Activated CD8-positive, alpha-beta T cell treated with anti-CD3 and anti-CD28 coated beads, Interleukin-2, amount 10 ng/mL, durations not matched to agents 7 days and 5 days (primary cell): ENCODE measurements around the gene PXN. TPM values are rescaled to one million over a fixed set of nuclear protein-coding genes. Genes with fewer than 3 reads are reported as not detected.

ENCODE experiments used
- ATAC-seq: fragments of 150-1000 bp; cut with Tn5 transposase; one replicate; pipeline ENCODE4 v1.10.0; 2021; ENCODE audit warnings: moderate library complexity
- CTCF ChIA-PET: fragments of 350-600 bp; sonication (Branson Sonifier 250); formaldehyde crosslinking; loops from one replicate; lab custom pipeline; 2021; ENCODE audit warnings: antibody characterized with exemption; lab: Charles Lee
- POLR2A ChIA-PET: fragments of 350-600 bp; sonication (Branson Sonifier 250); formaldehyde crosslinking; loops from one replicate; lab custom pipeline; 2021; ENCODE audit warnings: antibody characterized with exemption; lab: Charles Lee
- DNase-seq: peaks from one replicate; pipeline ENCODE4 v3.0.0-alpha.2; 2020
- H3K27ac Mint-ChIP-seq: one replicate; pipeline ENCODE4 v1.8.0; 2021; ENCODE audit warnings: mild to moderate bottlenecking, mixed read lengths
- H3K27me3 Mint-ChIP-seq: one replicate; pipeline ENCODE4 v1.8.0; 2021; ENCODE audit warnings: low read depth, mixed read lengths
- H3K36me3 Mint-ChIP-seq: one replicate; pipeline ENCODE4 v1.8.0; 2021; ENCODE audit warnings: low read depth, mixed read lengths
- H3K4me1 Mint-ChIP-seq: one replicate; pipeline ENCODE4 v1.8.0; 2021; ENCODE audit warnings: low read depth, mixed read lengths
- H3K4me3 Mint-ChIP-seq: one replicate; pipeline ENCODE4 v1.8.0; 2021; ENCODE audit warnings: mild to moderate bottlenecking, mixed read lengths
- H3K9me3 Mint-ChIP-seq: one replicate; pipeline ENCODE4 v1.8.0; 2022; ENCODE audit warnings: mixed read lengths; ENCODE audit not compliant: insufficient read depth
- total RNA-seq, 2 experiments: library from RNA; stranded (reverse); gene quantifications; one replicate each; pipeline ENCODE4 v1.2.3, GENCODE V29; 2021

The PXN gene
- total RNA-seq, 2 experiments from 2014 or later = 123 to 127 TPM

- H3K36me3 Mint-ChIP-seq = peaks cover 54% of the 10 kb centered on the region
- ChIA-PET POLR2A (interaction anchor here (0.9 to 1.7 kb wide), 3 partner anchors 10 to 100 kb away, joined by 3 to 13 read pairs (median 5); partner anchors contain the start of genes RNU4-2 and RPLP0), CTCF (interaction anchor here (0.9 to 2.6 kb wide), 4 partner anchors 10 to 111 kb away, joined by 3 to 21 read pairs (median 4); partner anchors contain the start of gene RPLP0)
- ATAC-seq (no peak), DNase-seq (no peak)
- H3K4me1 Mint-ChIP-seq = peaks cover 32% of the 10 kb centered on the region
- no peaks in the 10 kb centered on the region for H3K9me3 Mint-ChIP-seq
- no peaks in the 10 kb centered on the region for H3K27me3 Mint-ChIP-seq
- no peak overlapping the region for H3K27ac Mint-ChIP-seq
- H3K4me3 Mint-ChIP-seq = no peak overlapping the region
These were observed 74.5 kb downstream of the PXN start for GRCh38 chr12:120190985-120191480.

- Mint-ChIP-seq H3K4me3 (no peak overlapping the region), H3K27me3 (no peaks in the 10 kb centered on the region), H3K27ac (no peak overlapping the region), H3K9me3 (no peaks in the 10 kb centered on the region), H3K36me3 (peaks cover 53% of the 10 kb centered on the region), H3K4me1 (peaks cover 27% of the 10 kb centered on the region)
- ATAC-seq = no peak
- POLR2A ChIA-PET = interaction anchor here (1.7 kb wide), 1 partner anchor 11 kb away, joined by 13 read pairs; the partner anchor contains the start of gene RPLP0
- no peak for DNase-seq
- CTCF ChIA-PET = interaction anchor here (1.4 to 2.6 kb wide), 2 partner anchors 11 to 38 kb away, joined by 3 to 21 read pairs; partner anchors contain the start of gene RPLP0
These were observed 75.1 kb downstream of the PXN start for GRCh38 chr12:120190386-120190785.

GRCh38 chr12:120186654-120187053 is 78.9 kb downstream of the PXN start:
- peaks cover 67% of the 10 kb centered on the region for H3K36me3 Mint-ChIP-seq
- POLR2A ChIA-PET = interaction anchor here (2.4 kb wide), 1 partner anchor 14 kb away, joined by 17 read pairs; the partner anchor contains the start of gene RPLP0

DNA sequence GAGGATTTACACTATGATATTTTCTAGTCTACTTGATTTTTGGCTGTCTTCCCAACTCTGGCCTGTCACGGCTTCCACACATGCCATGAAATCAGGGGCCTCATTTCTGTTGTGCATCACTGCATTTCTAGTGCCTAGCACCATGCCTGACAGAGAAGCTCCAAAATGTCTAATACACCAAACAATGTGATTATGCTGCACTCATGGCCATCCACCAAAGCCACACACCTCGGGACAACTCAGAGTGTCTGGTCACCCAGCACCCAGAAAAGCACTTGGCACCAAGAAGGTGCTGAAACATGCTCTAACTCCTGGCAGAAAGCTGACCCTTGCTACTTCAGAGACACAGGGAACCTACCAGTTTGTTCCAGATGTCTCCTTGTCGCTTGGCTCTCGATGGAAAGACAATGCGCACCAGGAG is 82.3 kb downstream of the PXN start:
- CTCF ChIA-PET = no interaction called here
- peaks cover 63% of the 10 kb centered on the region for H3K36me3 Mint-ChIP-seq
- DNase-seq (no peak), ATAC-seq (no peak)
- peaks cover 4% of the 10 kb centered on the region for H3K4me1 Mint-ChIP-seq
- H3K4me3 Mint-ChIP-seq = no peak overlapping the region
- H3K9me3 Mint-ChIP-seq = no peaks in the 10 kb centered on the region
- POLR2A ChIA-PET = no interaction called here
- H3K27me3 Mint-ChIP-seq = no peaks in the 10 kb centered on the region
- H3K27ac Mint-ChIP-seq = no peak overlapping the region

More at GRCh38 chr12:120186654-120187053, 78.9 kb downstream of the PXN start:
- H3K4me3 Mint-ChIP-seq = no peak overlapping the region
- no peaks in the 10 kb centered on the region for H3K9me3 Mint-ChIP-seq
- DNase-seq (no peak), ATAC-seq (no peak)
- peaks cover 8% of the 10 kb centered on the region for H3K4me1 Mint-ChIP-seq
- H3K27me3 Mint-ChIP-seq = no peaks in the 10 kb centered on the region
- CTCF ChIA-PET = no interaction called here
- no peak overlapping the region for H3K27ac Mint-ChIP-seq

- ChIA-PET POLR2A (no interaction called here), CTCF (no interaction called here)
These were observed 83.4 kb downstream of the PXN start for GRCh38 chr12:120181991-120182631.

DNA sequence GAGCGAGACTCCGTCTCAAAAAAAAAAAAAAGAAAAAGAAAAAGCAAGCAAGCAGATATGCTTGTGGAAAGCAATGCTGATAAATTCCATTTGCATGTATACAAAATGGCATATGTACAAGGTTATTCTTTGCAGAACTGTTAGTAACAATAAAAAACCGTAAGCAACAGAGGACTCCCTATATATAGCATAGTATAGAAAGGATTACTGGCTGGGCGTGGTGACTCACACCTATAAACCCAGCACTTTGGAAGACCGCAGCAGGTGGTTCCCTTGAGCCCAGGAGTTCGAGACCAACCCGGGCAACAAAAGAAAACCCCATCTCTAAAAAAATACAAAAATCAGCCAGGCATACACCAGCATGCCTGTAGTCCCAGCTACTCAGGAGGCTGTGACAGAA is 84.6 kb downstream of the PXN start:
- DNase-seq (no peak), ATAC-seq (no peak)
- H3K27ac Mint-ChIP-seq = no peak overlapping the region
- CTCF ChIA-PET = no interaction called here
- H3K4me3 Mint-ChIP-seq = no peak overlapping the region
- no peaks in the 10 kb centered on the region for H3K9me3 Mint-ChIP-seq
- no peaks in the 10 kb centered on the region for H3K4me1 Mint-ChIP-seq
- H3K36me3 Mint-ChIP-seq = peaks cover 67% of the 10 kb centered on the region
- POLR2A ChIA-PET = no interaction called here
- no peaks in the 10 kb centered on the region for H3K27me3 Mint-ChIP-seq

More at GRCh38 chr12:120181991-120182631, 83.4 kb downstream of the PXN start:
- no peak overlapping the region for H3K4me3 Mint-ChIP-seq
- H3K4me1 Mint-ChIP-seq = peaks cover 4% of the 10 kb centered on the region
- H3K27me3 Mint-ChIP-seq = no peaks in the 10 kb centered on the region
- H3K36me3 Mint-ChIP-seq = peaks cover 69% of the 10 kb centered on the region
- H3K9me3 Mint-ChIP-seq = no peaks in the 10 kb centered on the region
- ATAC-seq = no peak
- DNase-seq = no peak
- peak overlapping the region; percentile 25 for H3K27ac Mint-ChIP-seq

- ATAC-seq (no peak), DNase-seq (no peak)
- peaks cover 8% of the 10 kb centered on the region for H3K4me1 Mint-ChIP-seq
- H3K9me3 Mint-ChIP-seq = no peaks in the 10 kb centered on the region
- no peak overlapping the region for H3K4me3 Mint-ChIP-seq
- POLR2A ChIA-PET = interaction anchor here (1.4 kb wide), 1 partner anchor 116 kb away, joined by 4 read pairs; the partner anchor contains the start of gene RNU4-2
- CTCF ChIA-PET = no interaction called here
- H3K27me3 Mint-ChIP-seq = no peaks in the 10 kb centered on the region
- peaks cover 66% of the 10 kb centered on the region for H3K36me3 Mint-ChIP-seq
- no peak overlapping the region for H3K27ac Mint-ChIP-seq
These were observed 90.0 kb downstream of the PXN start for GRCh38 chr12:120175537-120175936.

DNA sequence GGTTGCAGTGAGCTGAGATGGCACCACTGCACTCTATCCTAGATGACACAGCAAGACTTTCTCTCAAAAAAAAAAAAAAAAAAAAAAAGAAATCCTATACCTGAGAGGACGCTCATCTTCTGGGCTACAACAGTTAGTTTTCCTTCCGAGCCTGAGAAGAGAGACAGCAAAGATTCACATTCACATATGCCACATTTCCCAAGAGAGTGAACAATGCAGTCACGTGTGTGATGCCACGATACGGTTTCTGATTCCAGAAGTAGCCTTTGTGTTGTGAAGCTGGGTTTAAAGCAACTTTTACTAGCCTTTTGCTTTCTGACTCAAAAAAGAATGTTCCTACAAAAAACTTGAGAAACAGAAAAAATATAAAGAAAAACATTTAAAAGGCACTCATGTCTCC is 90.5 kb downstream of the PXN start:
- ChIA-PET POLR2A (no interaction called here), CTCF (no interaction called here)
- no peaks in the 10 kb centered on the region for H3K27me3 Mint-ChIP-seq
- DNase-seq (no peak), ATAC-seq (no peak)
- peaks cover 8% of the 10 kb centered on the region for H3K4me1 Mint-ChIP-seq
- no peak overlapping the region for H3K4me3 Mint-ChIP-seq
- H3K36me3 Mint-ChIP-seq = peaks cover 70% of the 10 kb centered on the region
- no peaks in the 10 kb centered on the region for H3K9me3 Mint-ChIP-seq
- no peak overlapping the region for H3K27ac Mint-ChIP-seq

DNA sequence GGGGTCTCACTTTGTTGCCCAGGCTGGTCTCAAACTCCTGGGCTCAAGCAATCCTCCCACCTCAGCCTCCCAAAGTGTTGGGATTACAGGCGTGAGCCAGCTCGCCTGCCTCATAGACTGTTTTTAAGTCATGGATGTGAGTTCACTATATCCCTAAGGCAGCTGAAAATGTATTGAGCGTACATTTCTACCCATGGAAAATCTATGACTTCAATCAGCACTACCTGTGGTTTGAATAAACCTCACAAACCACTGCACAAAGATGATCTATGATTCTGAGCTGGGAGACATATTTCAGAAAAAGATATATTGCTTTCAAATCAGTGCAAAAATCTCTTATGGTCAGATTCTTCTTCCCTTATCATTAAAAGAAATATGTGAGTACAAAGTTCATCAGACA is 93.5 kb downstream of the PXN start:
- ATAC-seq = peak; percentile 25
- POLR2A ChIA-PET = no interaction called here

GRCh38 chr12:120170631-120171030 is 94.9 kb downstream of the PXN start:
- DNase-seq = no peak
- CTCF ChIA-PET = interaction anchor here (1.3 kb wide), 1 partner anchor 132 kb away, joined by 3 read pairs; the partner anchor contains the start of gene SIRT4
- Mint-ChIP-seq H3K27me3 (no peaks in the 10 kb centered on the region), H3K36me3 (peaks cover 51% of the 10 kb centered on the region), H3K4me1 (peaks cover 8% of the 10 kb centered on the region), H3K27ac (no peak overlapping the region), H3K9me3 (no peaks in the 10 kb centered on the region), H3K4me3 (no peak overlapping the region)
- ATAC-seq = no peak
- POLR2A ChIA-PET = interaction anchor here (1.7 kb wide), 1 partner anchor 30 kb away, joined by 7 read pairs; the partner anchor contains the start of gene RPLP0

More for the DNA sequence above, 93.5 kb downstream of the PXN start:
- Mint-ChIP-seq H3K27ac (no peak overlapping the region), H3K4me3 (no peak overlapping the region), H3K36me3 (peaks cover 64% of the 10 kb centered on the region), H3K9me3 (no peaks in the 10 kb centered on the region), H3K27me3 (no peaks in the 10 kb centered on the region), H3K4me1 (peaks cover 8% of the 10 kb centered on the region)
- no peak for DNase-seq
- CTCF ChIA-PET = interaction anchor here (1.1 to 1.6 kb wide), 4 partner anchors 19 to 130 kb away, joined by 3 to 6 read pairs (median 4); partner anchors contain the start of genes RPLP0 and SIRT4

GRCh38 chr12:120169946-120170345 is 95.6 kb downstream of the PXN start:
- ATAC-seq = no peak
- ChIA-PET CTCF (interaction anchor here (0.7 kb wide), 1 partner anchor 235 kb away, joined by 3 read pairs; no protein-coding TSS in a partner anchor), POLR2A (interaction anchor here (1.0 to 1.9 kb wide), 3 partner anchors 31 to 41 kb away, joined by 3 to 9 read pairs (median 7); partner anchors contain the start of gene RPLP0)

More at GRCh38 chr12:120169946-120170345, 95.6 kb downstream of the PXN start:
- Mint-ChIP-seq H3K27ac (no peak overlapping the region), H3K36me3 (peaks cover 45% of the 10 kb centered on the region), H3K4me1 (peaks cover 8% of the 10 kb centered on the region), H3K9me3 (no peaks in the 10 kb centered on the region), H3K27me3 (no peaks in the 10 kb centered on the region), H3K4me3 (no peak overlapping the region)
- DNase-seq = no peak
